Gastroesophageal sphincter (tissue), 4 donors: Measurements from ENCODE around the gene ZFC3H1. TPM values are rescaled to one million over a fixed set of nuclear protein-coding genes. Genes with fewer than 3 reads are reported as not detected.
A peak's percentile ranks its signal among the peaks of the same experiment; 100 is the strongest.
"Not testable (repeated sequence)": the region's sequence is repeated elsewhere in the genome, so short reads cannot be mapped to it uniquely, and the experiment has no call there.

ENCODE experiments used
- ATAC-seq: fragments of 150-250 bp; one replicate; pipeline ENCODE4 v1.9.1; 2016; ENCODE audit warnings: mild to moderate bottlenecking, moderate library complexity
- H3K27ac ChIP-seq, 4 donors: fragments of 200-600 bp; sonication (generic) in 3 of 4; 1 replicate in 3 of 4; 2 replicates in 1 of 4; pipeline ENCODE4 v1.5.1; 2016 to 2019
- H3K27me3 ChIP-seq: fragments of 200-600 bp; sonication (generic); one replicate; pipeline ENCODE4 v1.5.1; 2019
- H3K36me3 ChIP-seq, 2 donors: fragments of 200-600 bp; sonication (generic); one replicate each; pipeline ENCODE4 v1.5.1; 2019; ENCODE audit warnings: control low read depth in 1 of 2
- H3K4me1 ChIP-seq, 3 donors: fragments of 200-600 bp; sonication (generic); 1 replicate in 2 of 3; 2 replicates in 1 of 3; pipeline ENCODE4 v1.5.1; 2016 to 2019; ENCODE audit warnings: control low read depth in 2 of 3
- H3K4me3 ChIP-seq, 2 donors: fragments of 200-600 bp; sonication (generic); one replicate each; pipeline ENCODE4 v1.5.1; 2019; ENCODE audit warnings: mild to moderate bottlenecking in 1 of 2, moderate library complexity in 1 of 2
- H3K9me3 ChIP-seq, 3 donors: fragments of 200-600 bp; sonication (generic); one replicate each; pipeline ENCODE4 v1.5.1; 2017 to 2019; ENCODE audit warnings: control low read depth in 2 of 3
- CTCF ChIP-seq, 4 experiments: fragments of 200-600 bp in 2 of 4; fragments of 450-650 bp in 2 of 4; sonication (generic) in 1 of 4; IDR thresholded peaks; one replicate each; pipeline ENCODE4 v1.5.1; 2017 to 2019; ENCODE audit warnings: antibody characterized with exemption in 4 of 4, mild to moderate bottlenecking in 2 of 4, moderate library complexity in 2 of 4
- EP300 ChIP-seq: sonication (generic); formaldehyde crosslinking; IDR thresholded peaks from one replicate; pipeline ENCODE4 v1.6.1; 2017; ENCODE audit warnings: antibody characterized with exemption, mild to moderate bottlenecking
- POLR2A ChIP-seq, 2 donors: fragments of 450-650 bp; IDR thresholded peaks; one replicate each; pipeline ENCODE4 v1.6.1; 2017; ENCODE audit warnings: antibody characterized with exemption in 2 of 2, mild to moderate bottlenecking in 2 of 2, moderate library complexity in 1 of 2
- POLR2AphosphoS5 ChIP-seq: sonication (generic); formaldehyde crosslinking; IDR thresholded peaks from one replicate; pipeline ENCODE4 v1.6.1; 2017; ENCODE audit warnings: antibody characterized with exemption
- WGBS, 2 donors: methylation state at CpG; one replicate each; pipeline ENCODE4 v1.1.5; 2018; ENCODE audit warnings: low coverage in 1 of 2; 5-methylcytosine and 5-hydroxymethylcytosine counted together
- total RNA-seq, 4 donors: library from RNA; depleted of rRNA; stranded (reverse); fragments of >200 nt; gene quantifications; one replicate each; pipeline ENCODE4 v1.1.0, GENCODE V29; 2016

The ZFC3H1 gene
- total RNA-seq, 4 donors from 2014 or later, result 17.1 to 65.2 (median 30.3) TPM

GRCh38 chr12:71693126-71693525 lies 29.5 kb upstream of the ZFC3H1 start:
- no peak for TF ChIP-seq POLR2AphosphoS5
- TF ChIP-seq CTCF (IDR thresholded peaks at IDR 0.05), result no peak
- no peak for TF ChIP-seq EP300
- no peak for TF ChIP-seq POLR2A (IDR thresholded peaks at IDR 0.05)
- Histone ChIP-seq H3K27me3 (no peaks in the 10 kb centered on the region), H3K27ac (no peak overlapping the region), H3K9me3 (no peaks in the 10 kb centered on the region), H3K36me3 (peaks cover 1 to 18% of the 10 kb centered on the region in 2 donors), H3K4me1 (peaks cover 0 to 14% (median 0%) of the 10 kb centered on the region in 3 donors), H3K4me3 (no peak overlapping the region)
- no peak for ATAC-seq
- 100% methylated on average over 2 to 7 of the region's 7 CpGs for WGBS, 2 donors

GRCh38 chr12:71691504-71692129 lies 28.0 kb upstream of the ZFC3H1 start:
- no peak overlapping the region for H3K27ac ChIP-seq
- H3K36me3 ChIP-seq, result peaks cover 0 to 3% of the 10 kb centered on the region in 2 donors
- TF ChIP-seq CTCF (IDR thresholded peaks at IDR 0.05), result no peak
- no peak for TF ChIP-seq POLR2A (IDR thresholded peaks at IDR 0.05)
- TF ChIP-seq EP300, result no peak
- no peak for TF ChIP-seq POLR2AphosphoS5
- ATAC-seq, result no peak
- H3K27me3 ChIP-seq, result no peaks in the 10 kb centered on the region
- no peaks in the 10 kb centered on the region for H3K9me3 ChIP-seq
- 93 to 94% methylated on average over 3 of the region's 4 CpGs for WGBS, 2 donors
- H3K4me1 ChIP-seq, result peaks cover 0 to 29% (median 7%) of the 10 kb centered on the region in 3 donors
- no peak overlapping the region for H3K4me3 ChIP-seq

- TF ChIP-seq EP300 (no peak), POLR2AphosphoS5 (no peak), CTCF (IDR thresholded peaks at IDR 0.05) (no peak), POLR2A (IDR thresholded peaks at IDR 0.05) (no peak)
- H3K4me1 ChIP-seq, result peaks cover 0 to 36% (median 7%) of the 10 kb centered on the region in 3 donors
Observed at GRCh38 chr12:71688961-71689570, 25.4 kb upstream of the ZFC3H1 start.

GRCh38 chr12:71687172-71687571 lies 23.5 kb upstream of the ZFC3H1 start:
- H3K27me3 ChIP-seq, H3K9me3 ChIP-seq, ATAC-seq, H3K36me3 ChIP-seq: not testable (repeated sequence)
- WGBS, 2 donors, result 76 to 77% methylated on average over 4 to 11 of the region's 11 CpGs
- peak overlapping the region in 2 of 4 donors; percentile 89 to 93 for H3K27ac ChIP-seq
- H3K4me3 ChIP-seq, result peak overlapping the region; percentile 39 to 75
- peaks cover 0 to 36% (median 7%) of the 10 kb centered on the region in 3 donors for H3K4me1 ChIP-seq

More at GRCh38 chr12:71688961-71689570, 25.4 kb upstream of the ZFC3H1 start:
- no peaks in the 10 kb centered on the region for H3K36me3 ChIP-seq
- no peak for ATAC-seq
- no peaks in the 10 kb centered on the region for H3K9me3 ChIP-seq
- WGBS, 2 donors, result 76 to 77% methylated on average over 5 of the region's 5 CpGs
- no peaks in the 10 kb centered on the region for H3K27me3 ChIP-seq
- no peak overlapping the region for H3K4me3 ChIP-seq
- no peak overlapping the region for H3K27ac ChIP-seq

- ATAC-seq, result no peak
Observed at GRCh38 chr12:71686658-71687025, 23.0 kb upstream of the ZFC3H1 start.

More at GRCh38 chr12:71686658-71687025, 23.0 kb upstream of the ZFC3H1 start:
- H3K27ac ChIP-seq, result peak overlapping the region; percentile 15 to 93 (median 89)
- no peaks in the 10 kb centered on the region for H3K9me3 ChIP-seq
- TF ChIP-seq CTCF (IDR thresholded peaks at IDR 0.05), result no peak
- no peak for TF ChIP-seq EP300
- no peak for TF ChIP-seq POLR2AphosphoS5
- TF ChIP-seq POLR2A (IDR thresholded peaks at IDR 0.05), result no peak
- H3K4me3 ChIP-seq, result peak overlapping the region; percentile 39 to 75
- H3K27me3 ChIP-seq, result no peaks in the 10 kb centered on the region
- no peaks in the 10 kb centered on the region for H3K36me3 ChIP-seq
- peaks cover 0 to 36% (median 7%) of the 10 kb centered on the region in 3 donors for H3K4me1 ChIP-seq
- 6 to 8% methylated on average over 3 of the region's 3 CpGs for WGBS, 2 donors
